Measurements from ENCODE around the gene MOB3B. TPM values are rescaled to one million over a fixed set of nuclear protein-coding genes. Genes with fewer than 3 reads are reported as not detected.

The MOB3B gene
- total RNA-seq, 3 donors from 2014 or later (not counting 1 experiment from before 2014, with no cell fraction given): 0.23 to 0.30 (median 0.28) TPM

DNA sequence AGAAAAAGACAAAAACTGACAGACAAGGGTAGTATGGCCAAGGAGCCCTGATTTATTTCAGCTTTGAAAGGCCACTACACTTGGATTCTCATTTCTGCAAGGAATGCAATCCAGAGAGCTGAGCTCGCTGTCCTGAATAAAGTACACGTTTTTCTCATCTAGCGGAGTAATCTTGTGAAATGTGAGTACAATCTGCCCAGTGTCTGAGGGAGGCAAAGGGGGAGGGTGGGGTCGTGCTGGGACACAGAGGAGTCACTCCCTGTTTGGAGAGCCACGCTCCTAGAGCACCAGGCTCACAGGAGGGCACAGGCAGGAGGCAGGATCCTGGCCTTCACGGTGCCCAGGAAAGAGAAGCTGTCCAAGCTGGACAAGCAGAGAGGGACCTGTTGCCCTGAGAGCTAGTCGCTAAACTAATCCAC lies 56.5 kb downstream of the MOB3B start:
- no peaks in the 10 kb centered on the region for H3K36me3 ChIP-seq (ENCODE audit: control insufficient read depth, insufficient read depth, low read length)
- H3K27me3 Mint-ChIP-seq (ENCODE audit: low read depth in 2 of 2): no peaks in the 10 kb centered on the region

DNA sequence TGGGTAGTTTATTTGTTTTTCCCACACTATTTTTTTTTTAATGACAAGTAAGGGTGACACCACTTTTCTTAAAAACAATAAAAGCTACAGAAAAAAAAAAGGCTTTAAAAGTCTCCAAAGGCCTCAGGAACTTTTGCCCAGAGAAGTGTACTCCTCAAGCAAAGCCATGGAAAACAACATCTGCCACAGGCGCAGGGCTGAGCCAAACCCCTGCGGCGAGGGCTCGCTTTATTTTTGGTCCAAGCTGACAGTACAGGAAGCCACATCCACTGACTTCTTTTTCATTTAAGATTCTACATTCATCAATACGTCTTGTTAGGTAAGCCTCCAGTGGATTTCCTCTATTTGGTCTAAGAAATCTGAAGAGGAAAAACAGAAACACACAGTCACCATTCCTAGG lies 57.4 kb downstream of the MOB3B start:
- Histone ChIP-seq H3K27ac (ENCODE audit: low read length) (no peak overlapping the region), H3K4me3 (ENCODE audit: low read length) (no peak overlapping the region), H3K36me3 (ENCODE audit: control insufficient read depth, insufficient read depth, low read length) (no peaks in the 10 kb centered on the region), H3K9me3 (ENCODE audit: control insufficient read depth, insufficient read depth, low read length) (no peaks in the 10 kb centered on the region), H3K4me1 (ENCODE audit: control insufficient read depth, insufficient read depth, low read length) (no peaks in the 10 kb centered on the region), H3K27me3 (ENCODE audit: control insufficient read depth, insufficient read depth, low read length) (no peaks in the 10 kb centered on the region)
- Mint-ChIP-seq H3K4me3 (no peak overlapping the region), H3K4me1 (no peaks in the 10 kb centered on the region), H3K27me3 (ENCODE audit: low read depth in 2 of 2) (no peaks in the 10 kb centered on the region), H3K36me3 (no peaks in the 10 kb centered on the region), H3K27ac (no peak overlapping the region), H3K9me3 (peaks cover 0 to 2% of the 10 kb centered on the region in 2 donors)
- ATAC-seq (no peak), DNase-seq (no peak)
- TF ChIP-seq, protein P1, sequence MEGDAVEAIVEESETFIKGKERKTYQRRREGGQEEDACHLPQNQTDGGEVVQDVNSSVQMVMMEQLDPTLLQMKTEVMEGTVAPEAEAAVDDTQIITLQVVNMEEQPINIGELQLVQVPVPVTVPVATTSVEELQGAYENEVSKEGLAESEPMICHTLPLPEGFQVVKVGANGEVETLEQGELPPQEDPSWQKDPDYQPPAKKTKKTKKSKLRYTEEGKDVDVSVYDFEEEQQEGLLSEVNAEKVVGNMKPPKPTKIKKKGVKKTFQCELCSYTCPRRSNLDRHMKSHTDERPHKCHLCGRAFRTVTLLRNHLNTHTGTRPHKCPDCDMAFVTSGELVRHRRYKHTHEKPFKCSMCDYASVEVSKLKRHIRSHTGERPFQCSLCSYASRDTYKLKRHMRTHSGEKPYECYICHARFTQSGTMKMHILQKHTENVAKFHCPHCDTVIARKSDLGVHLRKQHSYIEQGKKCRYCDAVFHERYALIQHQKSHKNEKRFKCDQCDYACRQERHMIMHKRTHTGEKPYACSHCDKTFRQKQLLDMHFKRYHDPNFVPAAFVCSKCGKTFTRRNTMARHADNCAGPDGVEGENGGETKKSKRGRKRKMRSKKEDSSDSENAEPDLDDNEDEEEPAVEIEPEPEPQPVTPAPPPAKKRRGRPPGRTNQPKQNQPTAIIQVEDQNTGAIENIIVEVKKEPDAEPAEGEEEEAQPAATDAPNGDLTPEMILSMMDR (IDR thresholded peaks at IDR 0.05): no peak
- 9% methylated on average over 4 of the region's 5 CpGs for WGBS (ENCODE audit: insufficient coverage)
- intact Hi-C loops (cut with micrococcal nuclease): no loop called here

More for the DNA sequence above, 56.5 kb downstream of the MOB3B start:
- 79% methylated on average over 7 of the region's 7 CpGs for WGBS (ENCODE audit: insufficient coverage)
- ATAC-seq: no peak
- DNase-seq: no peak
- H3K27ac ChIP-seq (ENCODE audit: low read length): no peak overlapping the region
- H3K9me3 ChIP-seq (ENCODE audit: control insufficient read depth, insufficient read depth, low read length): no peaks in the 10 kb centered on the region
- Mint-ChIP-seq H3K27ac (no peak overlapping the region), H3K36me3 (peaks cover 1% of the 10 kb centered on the region), H3K9me3 (peaks cover 0 to 2% of the 10 kb centered on the region in 2 donors), H3K4me3 (no peak overlapping the region), H3K4me1 (no peaks in the 10 kb centered on the region)
- H3K27me3 ChIP-seq (ENCODE audit: control insufficient read depth, insufficient read depth, low read length): no peaks in the 10 kb centered on the region
- intact Hi-C loops (cut with micrococcal nuclease): no loop called here
- TF ChIP-seq, protein P1 (IDR thresholded peaks at IDR 0.05): no peak
- H3K4me1 ChIP-seq (ENCODE audit: control insufficient read depth, insufficient read depth, low read length): no peaks in the 10 kb centered on the region
- H3K4me3 ChIP-seq (ENCODE audit: low read length): no peak overlapping the region

DNA sequence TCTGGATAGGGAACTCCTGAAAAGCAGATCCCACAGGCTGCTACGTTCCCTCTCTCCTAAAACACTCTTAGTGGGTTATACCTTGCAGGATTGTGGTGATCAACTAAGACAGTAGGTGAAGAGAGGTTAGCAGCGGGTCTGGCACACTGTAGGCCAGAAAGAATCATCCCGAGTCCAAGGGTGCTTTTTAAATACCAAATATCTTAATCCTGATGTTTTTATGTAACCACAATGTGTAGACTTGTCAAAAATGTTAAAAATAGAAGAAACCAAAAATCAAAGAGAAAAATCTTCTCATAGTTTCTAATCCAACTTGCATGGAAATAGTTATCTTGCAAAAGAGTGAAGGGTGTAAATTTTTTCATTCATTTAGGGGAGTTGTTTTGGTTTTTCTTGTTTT lies 57.8 kb downstream of the MOB3B start:
- ATAC-seq: no peak
- no peaks in the 10 kb centered on the region for H3K36me3 ChIP-seq (ENCODE audit: control insufficient read depth, insufficient read depth, low read length)
- Mint-ChIP-seq H3K27ac (no peak overlapping the region), H3K4me3 (no peak overlapping the region), H3K36me3 (no peaks in the 10 kb centered on the region), H3K4me1 (no peaks in the 10 kb centered on the region), H3K9me3 (peaks cover 0 to 2% of the 10 kb centered on the region in 2 donors), H3K27me3 (ENCODE audit: low read depth in 2 of 2) (no peaks in the 10 kb centered on the region)
- 60% methylated on average over 1 of the region's 3 CpGs for WGBS (ENCODE audit: insufficient coverage)
- no peaks in the 10 kb centered on the region for H3K27me3 ChIP-seq (ENCODE audit: control insufficient read depth, insufficient read depth, low read length)
- TF ChIP-seq, protein P1 (IDR thresholded peaks at IDR 0.05): no peak
- no peak overlapping the region for H3K27ac ChIP-seq (ENCODE audit: low read length)
- no peaks in the 10 kb centered on the region for H3K9me3 ChIP-seq (ENCODE audit: control insufficient read depth, insufficient read depth, low read length)
- no peaks in the 10 kb centered on the region for H3K4me1 ChIP-seq (ENCODE audit: control insufficient read depth, insufficient read depth, low read length)
- H3K4me3 ChIP-seq (ENCODE audit: low read length): no peak overlapping the region
- intact Hi-C loops (cut with micrococcal nuclease): no loop called here
- DNase-seq: no peak

DNA sequence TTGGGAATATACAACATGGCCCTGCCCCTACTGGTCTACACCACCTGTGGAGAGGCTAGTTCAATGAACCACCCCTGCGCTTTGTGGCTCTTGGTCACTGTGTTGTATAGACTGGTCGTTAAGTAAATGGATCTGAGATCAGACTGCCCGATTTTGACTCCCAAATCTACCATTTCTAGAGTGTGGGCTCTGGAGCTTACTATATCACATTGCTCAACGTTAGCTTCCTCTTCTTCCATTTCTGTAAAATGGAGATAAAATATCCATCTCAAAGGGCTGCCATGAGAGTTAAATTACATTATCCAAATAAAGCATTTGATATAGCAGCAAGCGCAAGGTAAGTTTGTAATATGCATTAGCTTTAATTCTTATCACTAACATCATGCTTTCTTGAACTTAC lies 58.2 kb downstream of the MOB3B start:
- H3K4me3 ChIP-seq (ENCODE audit: low read length): no peak overlapping the region
- no peaks in the 10 kb centered on the region for H3K27me3 ChIP-seq (ENCODE audit: control insufficient read depth, insufficient read depth, low read length)
- H3K4me1 Mint-ChIP-seq: no peaks in the 10 kb centered on the region
- no peaks in the 10 kb centered on the region for H3K36me3 Mint-ChIP-seq
- ATAC-seq (no peak), DNase-seq (no peak)
- no peaks in the 10 kb centered on the region for H3K36me3 ChIP-seq (ENCODE audit: control insufficient read depth, insufficient read depth, low read length)
- no peak overlapping the region for H3K27ac ChIP-seq (ENCODE audit: low read length)
- TF ChIP-seq, protein P1 (IDR thresholded peaks at IDR 0.05): no peak
- H3K9me3 ChIP-seq (ENCODE audit: control insufficient read depth, insufficient read depth, low read length): no peaks in the 10 kb centered on the region
- no peak overlapping the region for H3K4me3 Mint-ChIP-seq
- intact Hi-C loops (cut with micrococcal nuclease): no loop called here
- H3K27me3 Mint-ChIP-seq (ENCODE audit: low read depth in 2 of 2): no peaks in the 10 kb centered on the region
- H3K4me1 ChIP-seq (ENCODE audit: control insufficient read depth, insufficient read depth, low read length): no peaks in the 10 kb centered on the region
- 58% methylated on average over 4 of the region's 5 CpGs for WGBS (ENCODE audit: insufficient coverage)
- H3K27ac Mint-ChIP-seq: no peak overlapping the region
- peaks cover 0 to 2% of the 10 kb centered on the region in 2 donors for H3K9me3 Mint-ChIP-seq

Data from natural killer cell (primary cell).